Panc1 (cell line): ENCODE measurements around the gene CLMN. TPM values are rescaled to one million over a fixed set of nuclear protein-coding genes. Genes with fewer than 3 reads are reported as not detected.

ENCODE experiments used
- ATAC-seq: fragments of 200-7000 bp; cut with Tn5 transposase; 2 replicates; pipeline ENCODE4 v1.9.1; 2020; ENCODE audit warnings: mild to moderate bottlenecking, moderate library complexity
- BruUV-seq: library from RNA; stranded (reverse); fragments of 400-500 nt; replicated peaks from 2 replicates; lab custom pipeline; 2021; lab: Mats Ljungman, UMichigan
- CTCF ChIA-PET: fragments of 300-600 bp; sonication (Branson Sonifier 250); formaldehyde crosslinking; loops from one replicate; lab custom pipeline; 2022; ENCODE audit warnings: antibody characterized with exemption; lab: Charles Lee
- POLR2A ChIA-PET: fragments of 300-600 bp; sonication (Branson Sonifier 250); formaldehyde crosslinking; loops from one replicate; lab custom pipeline; 2022; ENCODE audit warnings: antibody characterized with exemption; lab: Charles Lee
- DNase-seq: peaks from one replicate; pipeline ENCODE4 v3.0.0-alpha.2; 2010; ENCODE audit warnings: low read depth, low spot score
- H3K27ac ChIP-seq: 2 replicates; pipeline ENCODE4 v1.5.1; 2011; ENCODE audit warnings: mild to moderate bottlenecking, low read length, inconsistent platforms
- H3K27me3 ChIP-seq: fragments of 200-500 bp; sonication (Bioruptor generic); 2 replicates; pipeline ENCODE4 v1.6.0; 2014; ENCODE audit warnings: low read length, inconsistent platforms; ENCODE audit not compliant: control insufficient read depth, insufficient read depth
- H3K36me3 ChIP-seq: fragments of 200-500 bp; sonication (Bioruptor generic); 2 replicates; pipeline ENCODE4 v1.5.1; 2014; ENCODE audit warnings: inconsistent platforms, mild to moderate bottlenecking, low read length, moderate library complexity; ENCODE audit not compliant: control insufficient read depth, insufficient read depth
- H3K4me1 ChIP-seq: 2 replicates; pipeline ENCODE4 v1.5.1; 2011; ENCODE audit warnings: inconsistent platforms, mild to moderate bottlenecking, low read length, moderate library complexity; ENCODE audit not compliant: control insufficient read depth, insufficient read depth
- H3K4me3 ChIP-seq, 2 experiments: 2 replicates each; pipeline ENCODE4 v1.5.1; 2011 to 2012; ENCODE audit warnings: low read depth in 2 of 2, low read length in 2 of 2, mild to moderate bottlenecking in 2 of 2, inconsistent platforms in 1 of 2, moderate library complexity in 1 of 2
- H3K9me3 ChIP-seq: fragments of 200-500 bp; sonication (Bioruptor generic); 2 replicates; pipeline ENCODE4 v1.5.1; 2014; ENCODE audit warnings: low read depth, mild to moderate bottlenecking, inconsistent platforms, low read length, moderate library complexity; ENCODE audit not compliant: control insufficient read depth, insufficient read depth
- CTCF ChIP-seq: fragments of 450-650 bp; IDR thresholded peaks from 2 replicates; pipeline ENCODE4 v1.5.1; 2017; ENCODE audit warnings: mild to moderate bottlenecking
- POLR2AphosphoS5 ChIP-seq: IDR thresholded peaks from 2 replicates; pipeline ENCODE4 v1.6.1; 2012; ENCODE audit warnings: mild to moderate bottlenecking, low read depth, low read length, moderate library complexity
- REST ChIP-seq, 2 experiments: IDR thresholded peaks; 2 replicates each; pipeline ENCODE4 v1.6.1; 2011 to 2012; ENCODE audit warnings: low read depth in 2 of 2, control low read depth in 1 of 2, low read length in 1 of 2, mild to moderate bottlenecking in 1 of 2, moderate library complexity in 1 of 2; ENCODE audit not compliant: insufficient read depth in 1 of 2
- SIN3A ChIP-seq: IDR thresholded peaks from 2 replicates; pipeline ENCODE4 v1.6.1; 2012; ENCODE audit warnings: low read depth, mild to moderate bottlenecking, low read length, moderate library complexity, borderline replicate concordance; ENCODE audit not compliant: insufficient read depth
- TCF7L2 ChIP-seq: IDR thresholded peaks from 2 replicates; pipeline ENCODE4 v1.6.1; 2011; ENCODE audit warnings: mild to moderate bottlenecking, low read depth, low read length, inconsistent platforms
- in situ Hi-C: cut with HindIII; loops from 2 replicates; pipeline ENCODE4 v1.10.0; 2016; ENCODE audit warnings: low sequenced_read_pairs, low pct_unique_long_range_greater_than_20kb
- intact Hi-C: fragments of 100-400 bp; cut with micrococcal nuclease; formaldehyde crosslinking; loops from one replicate; pipeline ENCODE4 v1.10.0; 2022; ENCODE audit not compliant: unreplicated experiment
- total RNA-seq: library from RNA; stranded (reverse); gene quantifications from one replicate; pipeline ENCODE4 v1.2.1, GENCODE V29; 2021; ENCODE audit not compliant: unreplicated experiment

Gene CLMN
- total RNA-seq, 1 experiment from 2014 or later = 34.9 TPM

- in situ Hi-C loops = no loop called here
- no peaks in the 10 kb centered on the region for H3K9me3 ChIP-seq
- CTCF ChIA-PET = no interaction called here
Measured at GRCh38 chr14:95222870-95223398, 96.8 kb downstream of the CLMN start.

GRCh38 chr14:95222151-95222631, 97.5 kb downstream of the CLMN start:
- H3K36me3 ChIP-seq = no peaks in the 10 kb centered on the region
- no peaks in the 10 kb centered on the region for H3K4me1 ChIP-seq
- ATAC-seq (no peak), DNase-seq (no peak)
- H3K27ac ChIP-seq = no peak overlapping the region
- H3K4me3 ChIP-seq = no peak overlapping the region
- CTCF ChIA-PET = no interaction called here
- POLR2A ChIA-PET = interaction anchor here (0.6 kb wide), 1 partner anchor 17 kb away, joined by 3 read pairs; no protein-coding TSS in a partner anchor
- in situ Hi-C loops = no loop called here
- H3K9me3 ChIP-seq = no peaks in the 10 kb centered on the region
- TF ChIP-seq TCF7L2 (no peak), CTCF (no peak), REST (IDR thresholded peaks at IDR 0.05; ENCODE audit: insufficient read depth in 1 of 2, low read depth in 2 of 2, low read length in 1 of 2) (no peak), SIN3A (no peak), POLR2AphosphoS5 (no peak)
- H3K27me3 ChIP-seq = no peaks in the 10 kb centered on the region
- BruUV-seq = no TSS peak
- intact Hi-C loops = no loop called here

More at GRCh38 chr14:95222870-95223398, 96.8 kb downstream of the CLMN start:
- no peak overlapping the region for H3K4me3 ChIP-seq
- POLR2A ChIA-PET = interaction anchor here (0.6 kb wide), 1 partner anchor 18 kb away, joined by 3 read pairs; no protein-coding TSS in a partner anchor
- no peak for TF ChIP-seq TCF7L2
- TF ChIP-seq SIN3A = no peak
- TF ChIP-seq POLR2AphosphoS5 = no peak
- TF ChIP-seq CTCF = no peak
- no peak for TF ChIP-seq REST (IDR thresholded peaks at IDR 0.05; ENCODE audit: insufficient read depth in 1 of 2, low read depth in 2 of 2, low read length in 1 of 2)
- BruUV-seq = no TSS peak
- H3K36me3 ChIP-seq = no peaks in the 10 kb centered on the region
- H3K27me3 ChIP-seq = no peaks in the 10 kb centered on the region
- DNase-seq = no peak
- intact Hi-C loops = no loop called here
- H3K27ac ChIP-seq = no peak overlapping the region
- H3K4me1 ChIP-seq = no peaks in the 10 kb centered on the region
- ATAC-seq = no peak
